Cardiac ventricle fibroblast (primary cell): Measurements from ENCODE around the gene TLCD2. TPM values are rescaled to one million over a fixed set of nuclear protein-coding genes. Genes with fewer than 3 reads are reported as not detected.

ENCODE experiments used
- total RNA-seq: library from RNA; depleted of rRNA; stranded (reverse); fragments of >200 nt; gene quantifications from 2 replicates; pipeline ENCODE4 v1.2.3, GENCODE V29; 2015

The TLCD2 gene, protein sequence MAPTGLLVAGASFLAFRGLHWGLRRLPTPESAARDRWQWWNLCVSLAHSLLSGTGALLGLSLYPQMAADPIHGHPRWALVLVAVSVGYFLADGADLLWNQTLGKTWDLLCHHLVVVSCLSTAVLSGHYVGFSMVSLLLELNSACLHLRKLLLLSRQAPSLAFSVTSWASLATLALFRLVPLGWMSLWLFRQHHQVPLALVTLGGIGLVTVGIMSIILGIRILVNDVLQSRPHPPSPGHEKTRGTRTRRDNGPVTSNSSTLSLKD
- total RNA-seq = 2.3 and 3.6 TPM in 2 replicates

GRCh38 chr17:1709971-1710806 lies at the start of gene TLCD2:
TSS of gene TLCD2 (minus strand) at chr17:1710377. CDS start at chr17:1710242, 135 bp downstream.

GRCh38 chr17:1742371-1743087 lies 32.4 kb upstream of the TLCD2 start, which contains the start of gene SERPINF2:
TSS of gene SERPINF2 (plus strand) at chr17:1742871. CDS start at chr17:1744996, 2,125 bp downstream.

DNA sequence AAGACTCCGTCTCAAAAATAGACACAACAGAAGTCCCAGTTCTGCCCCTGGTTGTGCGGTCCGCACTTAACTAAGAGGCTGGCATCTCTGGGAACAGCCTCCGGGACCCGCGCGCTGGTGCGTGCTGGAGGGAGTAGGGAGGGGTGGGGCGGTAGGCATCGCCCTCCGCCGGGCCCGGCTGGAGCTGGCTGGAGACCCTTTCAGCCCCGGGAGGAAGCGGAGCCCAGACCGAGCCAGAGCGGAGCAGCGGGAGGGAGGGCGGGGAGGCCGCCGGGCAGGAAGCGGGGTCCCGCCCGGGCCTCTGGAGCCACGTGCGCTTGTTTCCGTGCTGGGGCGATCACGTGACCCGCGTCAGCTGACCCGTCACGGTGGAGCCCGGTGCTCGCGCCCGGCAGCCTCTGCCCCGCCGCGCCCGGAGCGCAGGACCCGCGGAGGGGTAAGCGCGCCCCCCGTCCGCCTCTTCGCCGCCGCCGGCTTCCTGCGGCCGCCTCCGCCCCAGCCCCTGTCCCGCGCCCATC lies 14.2 kb upstream of the TLCD2 start, which contains the start of gene WDR81:
Gene WDR81 (plus strand): TSS at position 354 of the 518 bp plus-strand sequence. CDS start 256 bp downstream, outside the sequence.

GRCh38 chr17:1684378-1685189 lies 25.6 kb downstream of the TLCD2 start, which contains the start of gene PRPF8:
TSS of gene PRPF8 (minus strand) at chr17:1684867. CDS start at chr17:1684571, 296 bp downstream.

Other genes starting within 250 kb of the TLCD2 start
- 84.9 and 88.5 TPM in 2 replicates for gene MYO1C, start 217.7 kb downstream of the TLCD2 start, total RNA-seq
- 27.1 and 36.2 TPM in 2 replicates for gene INPP5K, start 193.8 kb downstream of the TLCD2 start, total RNA-seq
- gene PITPNA, start 147.6 kb downstream of the TLCD2 start, total RNA-seq = 20.6 and 21.9 TPM in 2 replicates
- gene SLC43A2, start 81.5 kb downstream of the TLCD2 start, total RNA-seq = 8.5 and 13.5 TPM in 2 replicates
- gene SCARF1, start 64.6 kb downstream of the TLCD2 start, total RNA-seq = 4.2 and 7.6 TPM in 2 replicates
- gene RILP, start 60.5 kb downstream of the TLCD2 start, total RNA-seq = 14.4 and 21.2 TPM in 2 replicates
- gene PRPF8, start 25.5 kb downstream of the TLCD2 start, total RNA-seq = 99.4 and 109 TPM in 2 replicates
- gene WDR81, start 14.3 kb upstream of the TLCD2 start, total RNA-seq = 36.5 and 36.7 TPM in 2 replicates
- gene SERPINF2, start 32.5 kb upstream of the TLCD2 start, total RNA-seq = 0.69 and 1.8 TPM in 2 replicates
- gene SERPINF1, start 51.7 kb upstream of the TLCD2 start, total RNA-seq = 2,338 and 2,916 TPM in 2 replicates
- 5.6 and 6.1 TPM in 2 replicates for gene SMYD4, start 119.5 kb upstream of the TLCD2 start, total RNA-seq
- 26.0 and 26.8 TPM in 2 replicates for gene RPA1, start 119.6 kb upstream of the TLCD2 start, total RNA-seq